K562 (cell line): ENCODE data around the gene ITPR3. TPM values are rescaled to one million over a fixed set of nuclear protein-coding genes. Genes with fewer than 3 reads are reported as not detected.

ENCODE experiments used
- ATAC-seq: fragments of 200-7000 bp; cut with Tn5 transposase; 3 replicates; pipeline ENCODE4 v1.9.1; 2020; ENCODE audit warnings: moderate library complexity
- BruUV-seq: library from RNA; stranded (reverse); fragments of 400-500 nt; replicated peaks from 2 replicates; lab custom pipeline; 2021; lab: Mats Ljungman, UMichigan
- CTCF ChIA-PET: fragments of 300-600 bp; formaldehyde crosslinking; extraction: SDS; loops from one replicate; lab custom pipeline; 2021; ENCODE audit warnings: low intra/inter-chr PET ratio; lab: Yijun Ruan, JAX
- POLR2A ChIA-PET: fragments of 300-600, 350-650 bp; sonication (Branson Sonifier 250); formaldehyde crosslinking; extraction: SDS; loops from one replicate; lab custom pipeline; 2021; ENCODE audit warnings: antibody characterized with exemption, inconsistent platforms; lab: Yijun Ruan, JAX
- DNase-seq, 4 experiments: peaks; one replicate each; pipeline versions ENCODE4 v3.0.0 to v3.0.0-alpha.2; 2011 to 2018; ENCODE audit warnings: low spot score in 3 of 4, mixed read lengths in 3 of 4; ENCODE audit errors: extremely low read depth in 1 of 4
- FAIRE-seq: peaks from 2 replicates; lab custom pipeline; 2011; peaks lifted over from hg19 to GRCh38; lab: Jason Lieb, UNC
- H2AFZ ChIP-seq: 2 replicates; pipeline ENCODE4 v1.6.0; 2011; ENCODE audit warnings: low read depth, low read length, control low read depth, inconsistent platforms
- H3K27ac ChIP-seq: fragments of 200-600 bp; 3 replicates; pipeline ENCODE4 v1.8.0; 2011; ENCODE audit warnings: low read depth, mild to moderate bottlenecking, control low read depth, inconsistent platforms, low read length, moderate library complexity, mixed read lengths; ENCODE audit errors: extremely low read depth
- H3K27me3 ChIP-seq, 2 experiments: fragments of 300-600 bp in 1 of 2; 2 replicates in 1 of 2; 3 replicates in 1 of 2; pipeline versions ENCODE4 v1.6.0 to v1.8.0; 2011; ENCODE audit warnings: inconsistent platforms in 2 of 2, low read length in 2 of 2, mild to moderate bottlenecking in 1 of 2, mixed read lengths in 1 of 2, moderate library complexity in 1 of 2; ENCODE audit not compliant: control insufficient read depth in 2 of 2, insufficient read depth in 2 of 2
- H3K36me3 ChIP-seq: fragments of 300-600 bp; 3 replicates; pipeline ENCODE4 v1.8.0; 2011; ENCODE audit warnings: mild to moderate bottlenecking, low read length, inconsistent platforms; ENCODE audit not compliant: control insufficient read depth, insufficient read depth
- H3K4me1 ChIP-seq, 2 experiments: fragments of 200-600 bp in 1 of 2; replicated peaks in 1 of 2; 2 replicates in 1 of 2; 3 replicates in 1 of 2; pipeline versions ENCODE4 v1.5.1 to v1.8.0; 2011; ENCODE audit warnings: inconsistent platforms in 2 of 2, low read length in 2 of 2, mild to moderate bottlenecking in 1 of 2, mixed read lengths in 1 of 2, moderate library complexity in 1 of 2; ENCODE audit not compliant: control insufficient read depth in 2 of 2, insufficient read depth in 2 of 2
- H3K4me2 ChIP-seq: 2 replicates; pipeline ENCODE4 v1.6.1; 2011; ENCODE audit warnings: low read length, control low read depth, inconsistent platforms, mixed read lengths; ENCODE audit not compliant: insufficient read depth
- H3K4me3 ChIP-seq: fragments of 200-600 bp; sonication (generic), shearing (Covaris generic); 2 replicates; pipeline ENCODE4 v1.5.1; 2016; ENCODE audit warnings: control low read depth, inconsistent platforms
- H3K79me2 ChIP-seq: fragments of 200-600 bp; 3 replicates; pipeline ENCODE4 v1.8.0; 2011; ENCODE audit warnings: low read length, inconsistent platforms; ENCODE audit not compliant: control insufficient read depth, insufficient read depth
- H3K9ac ChIP-seq, 2 experiments: 2 replicates each; pipeline versions ENCODE4 v1.6.0 to v1.6.1; 2011; ENCODE audit warnings: low read depth in 2 of 2, low read length in 2 of 2, control low read depth in 1 of 2, inconsistent platforms in 1 of 2, mild to moderate bottlenecking in 1 of 2, mixed read lengths in 1 of 2; ENCODE audit not compliant: insufficient read depth in 1 of 2
- H3K9me1 ChIP-seq: one replicate; pipeline ENCODE4 v1.6.0; 2011; ENCODE audit warnings: inconsistent platforms, mild to moderate bottlenecking, low read length, moderate library complexity; ENCODE audit not compliant: control insufficient read depth, insufficient read depth
- H3K9me3 ChIP-seq: replicated peaks from 2 replicates; pipeline ENCODE4 v1.5.1; 2011; ENCODE audit warnings: low read depth, low read length, inconsistent platforms; ENCODE audit not compliant: control insufficient read depth, insufficient read depth
- H4K20me1 ChIP-seq: replicated peaks from 2 replicates; pipeline ENCODE4 v1.6.1; 2011; ENCODE audit warnings: low read length, inconsistent platforms, mixed read lengths; ENCODE audit not compliant: control insufficient read depth, insufficient read depth
- ATF6 ChIP-seq: sonication (generic); formaldehyde crosslinking; IDR thresholded peaks from 2 replicates; pipeline ENCODE4 v1.4.0; 2020; ENCODE audit warnings: mild to moderate bottlenecking, missing genetic modification reagents
- CTBP1 ChIP-seq: fragments of 450-650 bp; IDR thresholded peaks from 2 replicates; pipeline ENCODE4 v1.6.1; 2016; ENCODE audit warnings: borderline replicate concordance
- ERF ChIP-seq: fragments of 450-650 bp; formaldehyde crosslinking; IDR thresholded peaks from 2 replicates; pipeline ENCODE4 v1.4.0; 2020; ENCODE audit warnings: mild to moderate bottlenecking, mixed read lengths
- GABPB2 ChIP-seq: fragments of 250-450 bp; sonication (Bioruptor Pico); conservative IDR thresholded peaks from 2 replicates; pipeline ENCODE4 v1.5.1; 2021; ENCODE audit warnings: mild to moderate bottlenecking
- HLTF ChIP-seq: fragments of 450-650 bp; IDR thresholded peaks from 2 replicates; pipeline ENCODE4 v1.6.1; 2016
- HNRNPLL ChIP-seq: fragments of 200-400 bp; formaldehyde crosslinking; IDR thresholded peaks from 2 replicates; pipeline ENCODE4 v1.6.1; 2017; ENCODE audit warnings: low read length, low read depth, mild to moderate bottlenecking; ENCODE audit not compliant: poor library complexity, severe bottlenecking
- IRF1 ChIP-seq: sonication (generic); formaldehyde crosslinking; IDR thresholded peaks from 2 replicates; pipeline ENCODE4 v1.8.0; 2022; ENCODE audit warnings: missing genetic modification reagents, mild to moderate bottlenecking, borderline replicate concordance
- L3MBTL2 ChIP-seq: fragments of 450-650 bp; IDR thresholded peaks from 2 replicates; pipeline ENCODE4 v1.6.1; 2016; ENCODE audit warnings: mild to moderate bottlenecking, moderate library complexity
- MCM2 ChIP-seq: fragments of 450-650 bp; IDR thresholded peaks from 2 replicates; pipeline ENCODE4 v1.6.1; 2017; ENCODE audit warnings: low read depth, mild to moderate bottlenecking
- NCOA4 ChIP-seq: fragments of 450-650 bp; IDR thresholded peaks from 2 replicates; pipeline ENCODE4 v1.6.1; 2018; ENCODE audit warnings: mild to moderate bottlenecking; ENCODE audit not compliant: partially characterized antibody
- POLR2AphosphoS5 ChIP-seq: IDR thresholded peaks from 2 replicates; pipeline ENCODE4 v1.6.1; 2011; ENCODE audit warnings: mild to moderate bottlenecking, low read depth, low read length, moderate library complexity; ENCODE audit not compliant: control insufficient read depth, insufficient read depth
- SPI1 ChIP-seq: IDR thresholded peaks from 2 replicates; pipeline ENCODE4 v1.6.1; 2011; ENCODE audit warnings: low read depth, low read length, control low read depth, borderline replicate concordance
- TFAP4 ChIP-seq: sonication (generic); formaldehyde crosslinking; IDR thresholded peaks from 2 replicates; pipeline ENCODE4 v1.8.0; 2022; ENCODE audit warnings: missing genetic modification reagents, mild to moderate bottlenecking, moderate library complexity, borderline replicate concordance
- THRB ChIP-seq: fragments of 450-650 bp; formaldehyde crosslinking; conservative IDR thresholded peaks from 2 replicates; pipeline ENCODE4 v1.4.0; 2022; ENCODE audit warnings: mild to moderate bottlenecking, missing genetic modification characterization
- ZNF175 ChIP-seq: fragments of 200-800 bp; sonication (Bioruptor generic); IDR thresholded peaks from 2 replicates; pipeline ENCODE4 v1.6.1; 2016; ENCODE audit warnings: low read depth, mild to moderate bottlenecking, missing genetic modification characterization, missing compliant biosample characterization
- ZNF224 ChIP-seq: sonication (generic); formaldehyde crosslinking; IDR thresholded peaks from 2 replicates; pipeline ENCODE4 v1.8.0; 2022; ENCODE audit warnings: mild to moderate bottlenecking, missing genetic modification reagents
- ZNF324 ChIP-seq: fragments of 250-450 bp; sonication (Bioruptor Pico); IDR thresholded peaks from 2 replicates; pipeline ENCODE4 v1.4.0; 2020; ENCODE audit warnings: mild to moderate bottlenecking
- ZNF57 ChIP-seq: fragments of 450-650 bp; formaldehyde crosslinking; IDR thresholded peaks from 2 replicates; pipeline ENCODE4 v1.4.0; 2020; ENCODE audit warnings: mild to moderate bottlenecking, moderate library complexity
- WGBS: fragments of 100-300 bp; shearing (Covaris generic); methylation state at CpG from one replicate; pipeline ENCODE4 v1.1.6; 2016; ENCODE audit warnings: low coverage, mixed read lengths; ENCODE audit not compliant: insufficient coverage; ENCODE audit errors: missing lambda C conversion rate; 5-methylcytosine and 5-hydroxymethylcytosine counted together
- in situ Hi-C: fragments of 300-500 bp; cut with MboI; formaldehyde crosslinking; loops from 4 replicates; pipeline ENCODE4 v1.15.0; 2018; ENCODE audit warnings: inconsistent platforms, mixed read lengths
- intact Hi-C: fragments of 100-400 bp; cut with micrococcal nuclease; formaldehyde crosslinking; loops from 2 replicates; pipeline ENCODE4 v1.14.2; 2022
- polyA plus RNA-seq, 8 experiments: library from polyadenylated mRNA; depleted of rRNA in 4 of 8; stranded (reverse) in 5 of 8; unstranded in 3 of 8; fragments of >200 nt; fragmentation: Nextera tagmentation in 2 of 8; fragmentation: Illumina TruSeq in 1 of 8; extraction: Ambion mirVana in 2 of 8; extraction: Trizol in 1 of 8; gene quantifications; 2 replicates each; pipeline versions ENCODE4 v1.2.1 to v1.2.3, GENCODE V29; 2011 to 2014; ENCODE audit warnings: inconsistent platforms in 1 of 8, missing spikeins in 1 of 8
- total RNA-seq, 7 experiments: library from RNA; depleted of rRNA in 6 of 7; stranded (reverse); fragments of >200 nt in 6 of 7; fragmentation: Illumina TruSeq in 2 of 7; extraction: Trizol in 2 of 7; gene quantifications; 2 replicates each; pipeline versions ENCODE4 v1.2.1 to v1.2.3, GENCODE V29; 2011 to 2021; ENCODE audit warnings: low replicate concordance in 1 of 7

ITPR3 gene
- total and polyA plus RNA-seq, 9 of the 15 experiments (the other 6 are each of a cell fraction or from before 2014, with no cell fraction given), result 0.39 to 35.7 (median 13.2) TPM

- TF ChIP-seq MCM2, result no peak
- no peak for TF ChIP-seq ZNF57 (CRISPR knock-in tag)
- no peak for TF ChIP-seq ATF6
- no peak for TF ChIP-seq GABPB2 (CRISPR knock-in tag)
- TF ChIP-seq ZNF224, result no peak
- no peak for TF ChIP-seq NCOA4
- TF ChIP-seq HNRNPLL, result no peak
Measured at GRCh38 chr6:33668328-33668727, 47.2 kb downstream of the ITPR3 start (continued).

GRCh38 chr6:33668914-33669313, 47.8 kb downstream of the ITPR3 start:
- no TSS peak for BruUV-seq
- ATAC-seq, result peak; percentile 73
- peak; percentile 65; the same call in 1 of the 2 replicates for TF ChIP-seq CTBP1
- no peak for TF ChIP-seq ZNF324 (CRISPR knock-in tag)
- peak; percentile 34; the same call in 1 of the 2 replicates for TF ChIP-seq L3MBTL2
- TF ChIP-seq TFAP4 (CRISPR knock-in tag), result peak; percentile 42; the same call in 1 of the 2 replicates
- TF ChIP-seq HLTF, result no peak
- TF ChIP-seq IRF1 (CRISPR knock-in tag), result no peak
- TF ChIP-seq ZNF175 (CRISPR knock-in tag), result no peak
- TF ChIP-seq POLR2AphosphoS5, result no peak
- no peak for TF ChIP-seq THRB (CRISPR knock-in tag)
- TF ChIP-seq ERF, result no peak
- peak; percentile 59; the same call in 1 of the 2 replicates for TF ChIP-seq SPI1

More at GRCh38 chr6:33668914-33669313, 47.8 kb downstream of the ITPR3 start:
- POLR2A ChIA-PET, result no interaction called here
- Histone ChIP-seq H3K27me3 (no peaks in the 10 kb centered on the region), H3K79me2 (no peaks in the 10 kb centered on the region), H4K20me1 (0 out of 2 replicates have a peak, but pooled peaks cover 3% of the 10 kb centered on the region), H3K27ac (no peak overlapping the region), H3K9me1 (no peaks in the 10 kb centered on the region), H3K4me2 (no peak overlapping the region), H2AFZ (no peak overlapping the region), H3K36me3 (peaks cover 95% of the 10 kb centered on the region), H3K9ac (peak overlapping the region in 1 of 2 experiments; percentile 85; a peak in 2 of 4 replicates), H3K4me1 (peaks cover 0 to 31% of the 10 kb centered on the region in 2 experiments; a peak in 3 of 5 replicates), H3K9me3 (no peaks in the 10 kb centered on the region), H3K4me3 (no peak overlapping the region)
- in situ Hi-C loops, result no loop called here
- 42% methylated on average over 17 of the region's 17 CpGs for WGBS
- DNase-seq (peak; percentile 46 to 79 (median 68)), FAIRE-seq (no peak)
- intact Hi-C loops, result no loop called here
- CTCF ChIA-PET, result no interaction called here
